HAP-1 (cell line): Measurements from ENCODE around the gene TMA16.
A peak's percentile ranks its signal among the peaks of the same experiment; 100 is the strongest.
"Not testable (repeated sequence)": the region's sequence is repeated elsewhere in the genome, so short reads cannot be mapped to it uniquely, and the experiment has no call there.

Experiments
- DNase-seq, 2 experiments: peaks; one replicate each; pipeline ENCODE4 v3.0.0-alpha.2; 2016 to 2020; ENCODE audit warnings: low spot score in 2 of 2
- H3K27me3 ChIP-seq: fragments of 250-450 bp; sonication (Bioruptor Pico); 2 replicates; pipeline ENCODE4 v1.5.1; 2020; ENCODE audit warnings: low read depth, mild to moderate bottlenecking, moderate library complexity
- H3K36me3 ChIP-seq: fragments of 250-450 bp; sonication (Bioruptor Pico); replicated peaks from 2 replicates; pipeline ENCODE4 v1.5.1; 2020; ENCODE audit warnings: mild to moderate bottlenecking
- H3K4me1 ChIP-seq: fragments of 250-450 bp; sonication (Bioruptor Pico); 2 replicates; pipeline ENCODE4 v1.5.1; 2020; ENCODE audit warnings: mild to moderate bottlenecking
- H3K4me3 ChIP-seq: fragments of 250-450 bp; sonication (Bioruptor Pico); 2 replicates; pipeline ENCODE4 v1.5.1; 2020; ENCODE audit warnings: mild to moderate bottlenecking, moderate library complexity
- H3K9me3 ChIP-seq: fragments of 250-450 bp; sonication (Bioruptor Pico); 2 replicates; pipeline ENCODE4 v1.5.1; 2020; ENCODE audit warnings: mild to moderate bottlenecking, moderate library complexity
- in situ Hi-C: fragments of 300-500 bp; cut with MboI; formaldehyde crosslinking; loops from 3 replicates; pipeline ENCODE4 v1.14.3; 2020; ENCODE audit warnings: low sequenced_read_pairs, inconsistent platforms, mixed read lengths

The TMA16 gene

DNA sequence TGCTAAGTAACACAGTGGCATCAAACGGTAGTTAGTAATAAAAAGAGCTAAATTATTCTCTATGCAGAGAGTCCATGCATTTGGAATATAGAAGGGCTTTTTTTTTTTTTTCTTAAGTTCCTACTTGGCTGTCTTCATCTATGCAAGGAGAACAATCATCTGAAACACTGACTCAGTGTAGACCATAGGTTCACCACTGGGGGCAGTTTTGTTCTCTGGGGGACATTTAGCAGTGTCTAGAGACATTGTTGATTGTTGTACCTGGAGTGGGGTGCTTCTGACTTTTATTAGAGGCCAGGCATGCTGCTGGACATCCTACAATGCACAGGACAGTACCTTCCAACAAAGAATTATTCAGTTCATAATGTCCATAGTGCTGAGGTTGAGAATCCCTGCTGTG lies 41.2 kb downstream of the TMA16 start:
- DNase-seq, result no peak
- Histone ChIP-seq H3K9me3 (no peaks in the 10 kb centered on the region), H3K36me3 (peaks cover 5% of the 10 kb centered on the region), H3K27me3 (no peaks in the 10 kb centered on the region), H3K4me1 (peaks cover 14% of the 10 kb centered on the region), H3K4me3 (no peak overlapping the region)
- in situ Hi-C loops, result loop anchor here (25.0 kb wide), 1 partner anchor 1048 kb away; no protein-coding TSS in a partner anchor

- Histone ChIP-seq H3K4me3 (no peak overlapping the region), H3K4me1 (peaks cover 14% of the 10 kb centered on the region), H3K9me3 (no peaks in the 10 kb centered on the region), H3K27me3 (no peaks in the 10 kb centered on the region), H3K36me3 (peaks cover under 1% of the 10 kb centered on the region)
- in situ Hi-C loops, result loop anchor here (25.0 kb wide), 1 partner anchor 1049 kb away; no protein-coding TSS in a partner anchor
- no peak for DNase-seq
Measured at GRCh38 chr4:163536091-163536490, 41.6 kb downstream of the TMA16 start.

DNA sequence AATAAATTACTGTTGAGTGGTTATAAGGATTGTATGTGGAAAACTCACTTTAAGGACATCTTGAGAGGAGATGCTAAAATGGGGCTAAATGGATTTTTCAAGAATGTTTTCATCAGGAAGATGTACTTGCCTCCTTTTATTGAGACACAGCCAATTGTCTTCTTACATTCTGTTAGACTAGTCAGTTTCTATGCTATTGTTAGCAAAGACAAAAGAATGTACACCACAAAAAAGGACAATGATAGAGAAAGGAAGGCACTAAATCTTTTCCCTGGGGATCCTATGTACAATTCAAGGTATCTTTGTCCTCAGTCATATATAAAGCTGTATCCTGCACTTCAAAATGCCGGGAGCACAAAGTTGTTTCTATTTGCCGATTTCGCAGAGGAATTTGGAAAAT lies 42.6 kb downstream of the TMA16 start:
- Histone ChIP-seq H3K4me3 (no peak overlapping the region), H3K27me3 (no peaks in the 10 kb centered on the region), H3K36me3 (no peaks in the 10 kb centered on the region; the same call in 1 of the 2 replicates), H3K9me3 (no peaks in the 10 kb centered on the region), H3K4me1 (peaks cover 14% of the 10 kb centered on the region)
- in situ Hi-C loops, result loop anchor here (25.0 kb wide), 1 partner anchor 1050 kb away; no protein-coding TSS in a partner anchor
- peak in 1 of 2 experiments; percentile 14 for DNase-seq

DNA sequence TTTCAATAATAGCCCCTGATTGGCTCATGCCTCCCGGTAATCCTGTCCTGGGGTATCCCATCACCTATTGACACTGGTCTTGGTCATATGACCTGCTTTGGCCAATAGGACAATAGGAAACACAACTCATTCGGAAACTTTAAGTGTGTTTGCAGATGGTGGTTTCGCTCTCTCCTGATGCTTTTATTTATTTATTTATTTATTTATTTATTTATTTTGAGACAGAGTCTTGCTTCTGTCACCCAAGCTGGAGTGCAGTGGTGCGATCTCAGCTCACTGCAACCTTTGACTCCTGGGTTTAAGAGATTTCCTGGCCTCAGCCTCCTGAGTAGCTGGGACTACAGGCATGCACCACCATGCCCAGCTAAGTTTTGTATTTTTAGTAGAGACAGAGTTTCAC lies 44.3 kb downstream of the TMA16 start:
- not testable (repeated sequence) for DNase-seq, H3K9me3 ChIP-seq, H3K36me3 ChIP-seq, H3K27me3 ChIP-seq, H3K4me3 ChIP-seq
- in situ Hi-C loops, result loop anchor here (25.0 kb wide), 1 partner anchor 1052 kb away; no protein-coding TSS in a partner anchor
- peaks cover 14% of the 10 kb centered on the region for H3K4me1 ChIP-seq

DNA sequence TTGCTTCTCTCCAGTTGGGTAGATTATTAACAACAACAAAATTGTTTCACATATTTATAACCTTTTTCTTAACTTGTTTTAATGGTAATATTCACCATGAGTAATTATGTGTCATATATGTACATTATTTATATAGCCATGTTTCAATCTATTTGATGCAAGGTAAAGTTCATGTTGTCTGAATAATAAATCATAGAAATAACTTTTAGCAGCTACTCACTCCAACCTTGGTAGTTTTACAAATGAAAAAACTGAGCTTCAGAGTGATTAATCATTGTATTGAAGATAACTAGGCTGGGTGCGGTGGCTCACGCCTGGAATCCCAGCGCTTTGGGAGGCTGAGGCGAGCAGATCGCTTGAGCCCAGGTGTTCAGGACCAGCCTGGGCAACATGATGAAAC lies 46.0 kb downstream of the TMA16 start:
- Histone ChIP-seq H3K9me3 (no peaks in the 10 kb centered on the region), H3K4me3 (no peak overlapping the region), H3K36me3 (no peaks in the 10 kb centered on the region; the same call in 1 of the 2 replicates), H3K27me3 (no peaks in the 10 kb centered on the region), H3K4me1 (peaks cover 14% of the 10 kb centered on the region)
- in situ Hi-C loops, result loop anchor here (25.0 kb wide), 1 partner anchor 1053 kb away; no protein-coding TSS in a partner anchor
- DNase-seq, result no peak

GRCh38 chr4:163540977-163541376 lies 46.5 kb downstream of the TMA16 start:
- in situ Hi-C loops, result loop anchor here (25.0 kb wide), 1 partner anchor 1054 kb away; no protein-coding TSS in a partner anchor
- H3K4me3 ChIP-seq, result no peak overlapping the region
- no peak for DNase-seq
- H3K27me3 ChIP-seq, result no peaks in the 10 kb centered on the region
- H3K4me1 ChIP-seq, result peaks cover 14% of the 10 kb centered on the region
- no peaks in the 10 kb centered on the region; the same call in 1 of the 2 replicates for H3K36me3 ChIP-seq
- H3K9me3 ChIP-seq, result no peaks in the 10 kb centered on the region

DNA sequence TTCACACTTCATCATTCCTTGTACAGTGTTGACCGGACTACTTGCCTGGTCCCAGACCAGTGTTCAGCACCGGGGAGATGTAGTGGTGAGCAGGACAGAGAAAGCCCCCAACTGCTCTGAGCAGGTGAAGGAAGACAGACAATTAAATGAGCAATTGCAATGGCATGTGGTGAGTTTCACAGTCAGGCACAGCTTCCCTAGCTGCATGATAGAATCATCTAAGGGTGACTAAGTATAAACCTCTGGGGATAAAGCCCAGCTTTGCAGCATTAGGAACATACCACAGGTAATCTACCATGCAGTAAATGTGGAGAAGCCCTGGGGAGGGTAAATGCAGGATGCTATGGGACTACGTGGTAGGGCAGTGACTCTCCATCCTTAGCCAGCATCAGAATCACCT lies 47.8 kb downstream of the TMA16 start:
- no peak overlapping the region for H3K4me3 ChIP-seq
- DNase-seq, result no peak
- H3K9me3 ChIP-seq, result no peaks in the 10 kb centered on the region
- H3K4me1 ChIP-seq, result peaks cover 8% of the 10 kb centered on the region
- no peaks in the 10 kb centered on the region for H3K27me3 ChIP-seq
- in situ Hi-C loops, result loop anchor here (25.0 kb wide), 1 partner anchor 1055 kb away; no protein-coding TSS in a partner anchor
- H3K36me3 ChIP-seq, result no peaks in the 10 kb centered on the region; the same call in 1 of the 2 replicates

DNA sequence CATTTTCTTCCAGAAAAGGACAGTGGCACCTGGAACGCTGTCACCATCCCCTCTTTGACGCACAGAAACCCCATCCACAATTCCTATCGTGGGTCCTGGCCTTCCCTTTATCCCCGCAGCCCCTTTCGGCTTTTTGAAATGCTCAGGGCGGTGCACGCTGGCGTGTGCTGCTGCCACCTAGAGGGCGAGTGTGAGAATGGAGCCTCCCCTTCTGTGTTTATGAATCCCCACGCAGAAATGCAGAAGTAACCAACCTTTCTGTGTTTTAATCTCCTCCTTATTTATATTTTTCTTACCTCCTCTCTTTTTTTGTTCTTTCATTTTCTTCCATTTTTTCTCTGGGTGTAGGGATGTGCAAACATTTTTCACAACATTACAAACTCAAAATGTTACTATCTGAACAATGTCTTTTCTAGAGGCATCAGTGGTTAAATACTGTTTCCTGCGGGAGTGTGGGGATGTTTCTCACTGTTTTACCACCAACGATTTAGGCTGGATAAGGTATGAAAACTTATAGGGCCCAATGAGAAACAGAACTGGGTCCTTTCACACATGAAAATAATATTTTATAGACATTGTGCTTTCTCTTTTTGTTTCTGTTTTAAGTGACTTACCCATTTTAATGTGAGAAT lies 50.0 kb downstream of the TMA16 start:
- H3K4me3 ChIP-seq, result no peak overlapping the region
- no peaks in the 10 kb centered on the region for H3K36me3 ChIP-seq
- in situ Hi-C loops, result loop anchor here (25.0 kb wide), 1 partner anchor 1057 kb away; no protein-coding TSS in a partner anchor

DNA sequence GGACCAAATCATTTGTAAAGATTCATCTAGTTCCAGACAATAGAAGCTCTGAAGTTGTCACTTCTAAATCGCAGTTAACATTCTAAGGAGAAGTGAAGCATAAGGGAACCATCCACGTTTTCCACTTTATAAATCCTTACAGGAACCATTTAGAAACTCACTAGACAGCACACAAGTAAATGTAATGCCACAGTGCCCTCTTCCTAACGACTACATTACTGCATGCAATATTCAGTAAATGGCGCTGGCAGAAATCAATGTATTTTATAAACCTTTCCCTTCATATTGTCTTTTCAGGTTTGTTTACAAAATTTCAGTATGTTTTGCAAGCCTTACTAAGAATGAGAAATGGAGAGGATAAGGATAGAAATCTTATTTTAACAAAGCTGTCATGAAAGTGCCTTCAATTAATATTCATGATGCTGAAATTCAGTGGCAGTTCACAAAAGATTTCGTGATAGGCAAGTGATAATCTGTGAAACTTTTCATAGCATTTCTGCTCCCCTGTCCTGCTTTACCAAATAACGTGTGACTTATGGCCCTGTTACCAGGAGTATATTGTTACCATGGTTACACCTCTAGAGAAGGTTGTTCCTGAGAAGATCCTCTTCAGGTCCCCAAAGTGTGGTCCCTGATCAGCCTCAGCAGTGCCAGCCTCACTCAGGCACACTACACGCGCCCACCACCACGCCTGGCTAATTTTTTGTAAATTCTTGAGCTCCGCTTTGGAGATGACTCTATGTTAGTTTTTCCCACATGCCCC lies 54.2 kb downstream of the TMA16 start:
- H3K4me3 ChIP-seq, result no peak overlapping the region
- no peaks in the 10 kb centered on the region for H3K9me3 ChIP-seq
- peaks cover 3% of the 10 kb centered on the region; the same call in 1 of the 2 replicates for H3K4me1 ChIP-seq
- no peaks in the 10 kb centered on the region for H3K36me3 ChIP-seq
- in situ Hi-C loops, result loop anchor here (25.0 kb wide), 1 partner anchor 1061 kb away; no protein-coding TSS in a partner anchor
- peak; percentile 45 to 69 for DNase-seq
- no peaks in the 10 kb centered on the region for H3K27me3 ChIP-seq

More for the DNA sequence above, 50.0 kb downstream of the TMA16 start:
- H3K27me3 ChIP-seq, result no peaks in the 10 kb centered on the region
- DNase-seq, result peak; percentile 66 to 80
- no peaks in the 10 kb centered on the region; the same call in 1 of the 2 replicates for H3K4me1 ChIP-seq
- no peaks in the 10 kb centered on the region for H3K9me3 ChIP-seq

DNA sequence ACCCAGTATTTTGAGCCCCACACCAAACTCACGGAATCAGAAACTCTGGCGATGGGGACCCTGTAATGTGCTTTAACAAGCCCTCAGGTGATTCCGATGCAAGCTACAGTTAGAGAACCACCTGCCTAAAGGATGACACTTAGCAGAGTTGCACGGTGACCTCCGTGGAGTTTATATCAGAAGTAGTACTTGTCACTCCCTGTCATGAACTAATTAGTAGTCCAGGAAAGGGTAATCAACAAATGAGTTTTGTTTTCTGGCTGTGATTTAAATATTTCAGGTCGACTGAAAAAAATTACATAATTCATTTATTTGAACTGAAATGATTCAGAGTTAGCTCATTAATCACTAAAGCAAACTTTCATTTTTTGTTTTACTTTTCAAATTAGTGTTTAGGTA lies 56.4 kb downstream of the TMA16 start:
- no peaks in the 10 kb centered on the region for H3K36me3 ChIP-seq
- H3K9me3 ChIP-seq, result no peaks in the 10 kb centered on the region
- DNase-seq, result no peak
- H3K4me3 ChIP-seq, result no peak overlapping the region
- H3K4me1 ChIP-seq, result peaks cover 9% of the 10 kb centered on the region
- no peaks in the 10 kb centered on the region for H3K27me3 ChIP-seq
- in situ Hi-C loops, result loop anchor here (10.0 to 25.0 kb wide), 2 partner anchors 136 to 204 kb away; no protein-coding TSS in a partner anchor

DNA sequence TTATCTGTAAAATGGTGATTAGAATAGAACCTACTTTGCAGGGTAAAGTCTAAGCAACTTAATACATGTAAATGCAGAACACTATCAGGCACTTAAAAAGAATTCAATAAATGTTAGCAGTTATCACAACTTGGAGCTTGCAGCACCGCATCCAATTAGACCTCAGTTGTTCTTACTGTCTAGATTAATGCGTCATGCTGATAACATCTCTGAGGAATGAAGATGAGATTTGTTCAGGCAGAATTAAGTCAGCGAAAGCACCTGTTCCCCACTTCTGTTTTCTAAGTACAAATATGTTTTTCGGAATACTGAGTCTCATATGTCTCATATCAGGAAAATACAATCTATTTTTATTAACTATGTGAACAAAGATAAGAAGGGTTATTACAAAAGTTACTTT lies 58.7 kb downstream of the TMA16 start:
- H3K4me3 ChIP-seq, result no peak overlapping the region
- in situ Hi-C loops, result loop anchor here (10.0 to 25.0 kb wide), 2 partner anchors 134 to 202 kb away; no protein-coding TSS in a partner anchor
- no peaks in the 10 kb centered on the region for H3K27me3 ChIP-seq
- peaks cover 9% of the 10 kb centered on the region for H3K4me1 ChIP-seq
- DNase-seq, result no peak
- H3K9me3 ChIP-seq, result no peaks in the 10 kb centered on the region
- no peaks in the 10 kb centered on the region for H3K36me3 ChIP-seq

GRCh38 chr4:163554870-163555465 lies 60.5 kb downstream of the TMA16 start:
- no peak overlapping the region for H3K4me3 ChIP-seq
- H3K36me3 ChIP-seq, result no peaks in the 10 kb centered on the region
- peak in 1 of 2 experiments; percentile 67 for DNase-seq
- in situ Hi-C loops, result loop anchor here (5.0 to 25.0 kb wide), 4 partner anchors 132 to 1197 kb away; partner anchors contain the start of gene SMIM31
- peaks cover 6% of the 10 kb centered on the region for H3K4me1 ChIP-seq
- H3K9me3 ChIP-seq, result no peaks in the 10 kb centered on the region
- no peaks in the 10 kb centered on the region for H3K27me3 ChIP-seq

DNA sequence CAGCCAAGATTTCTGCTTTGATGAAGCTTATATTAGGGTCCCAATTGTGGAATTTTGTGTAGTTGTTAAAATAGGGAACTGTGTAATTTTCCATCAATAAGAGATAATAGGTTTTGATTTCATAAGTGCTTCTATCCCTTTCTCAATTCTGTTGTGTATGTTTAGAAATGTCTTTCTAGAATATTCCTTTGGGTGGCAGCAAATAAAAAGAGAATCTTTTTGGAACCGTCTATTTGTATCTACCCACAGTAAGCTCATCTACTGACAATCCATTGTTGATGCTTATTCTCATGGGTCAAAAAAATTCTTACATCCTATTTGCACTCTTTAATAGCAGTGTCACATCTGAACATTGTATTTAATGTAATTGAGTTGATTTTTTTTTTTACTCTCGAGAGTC lies 61.7 kb downstream of the TMA16 start:
- in situ Hi-C loops, result loop anchor here (5.0 to 25.0 kb wide), 4 partner anchors 131 to 1196 kb away; partner anchors contain the start of gene SMIM31
- DNase-seq, result peak in 1 of 2 experiments; percentile 60
- no peaks in the 10 kb centered on the region for H3K36me3 ChIP-seq
- no peaks in the 10 kb centered on the region for H3K9me3 ChIP-seq
- peaks cover 6% of the 10 kb centered on the region for H3K4me1 ChIP-seq
- no peak overlapping the region for H3K4me3 ChIP-seq
- H3K27me3 ChIP-seq, result no peaks in the 10 kb centered on the region
